NCI-H1417 treated with DMSO at 0.1 percent for 48 hours (cell line): ENCODE measurements around the gene PNLDC1.
"Not testable (repeated sequence)": the region's sequence is repeated elsewhere in the genome, so short reads cannot be mapped to it uniquely, and the experiment has no call there.

Experiments used
- DNase-seq: peaks from one replicate; lab custom pipeline; 2025; lab: John Stamatoyannopoulos, UW

The PNLDC1 gene

DNA sequence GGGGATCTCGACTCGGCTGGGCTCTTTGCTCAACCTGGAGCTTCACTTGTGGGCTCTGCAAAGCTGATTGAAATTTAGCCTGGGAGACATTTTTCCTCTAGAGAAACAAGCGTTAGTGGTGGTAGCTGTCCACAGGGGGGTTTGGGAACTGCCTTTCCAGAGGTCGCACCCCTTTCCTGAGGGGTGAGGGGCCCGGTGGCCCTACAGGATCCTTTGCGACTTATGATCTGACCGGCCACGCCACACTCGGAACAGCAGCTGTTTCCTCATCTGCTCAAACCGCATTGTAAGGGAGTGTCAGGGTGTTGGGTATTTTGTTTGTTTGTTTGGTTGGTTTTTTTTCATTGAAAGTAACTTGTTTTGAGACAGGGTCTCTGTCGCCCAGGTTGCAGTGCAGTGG lies 21.0 kb downstream of the PNLDC1 start:
- DNase-seq, result no peak

DNA sequence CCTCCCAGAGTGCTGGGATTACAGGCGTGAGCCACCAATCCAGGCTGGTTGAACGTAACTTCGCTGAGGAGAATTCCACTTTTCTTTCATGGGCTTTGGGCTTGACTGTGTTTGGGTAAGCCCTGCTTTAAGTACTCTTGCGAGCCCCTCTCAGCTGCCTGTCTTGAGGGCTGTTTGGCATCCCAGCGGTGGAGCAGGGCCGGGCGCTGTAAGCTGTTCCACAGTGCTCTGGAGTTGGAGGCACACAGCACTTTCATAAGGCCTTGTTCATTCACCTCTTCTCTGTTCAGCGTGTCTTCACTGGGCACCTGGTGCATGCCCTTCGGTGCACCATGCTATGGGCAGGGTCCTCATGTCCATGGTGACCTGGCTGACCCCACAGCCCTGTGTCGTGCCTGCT lies 21.6 kb downstream of the PNLDC1 start:
- no peak for DNase-seq

GRCh38 chr6:159823953-159824352 lies 23.9 kb downstream of the PNLDC1 start:
- DNase-seq, result no peak

- DNase-seq, result not testable (repeated sequence)
Measured at GRCh38 chr6:159824690-159825089, 24.6 kb downstream of the PNLDC1 start.

DNA sequence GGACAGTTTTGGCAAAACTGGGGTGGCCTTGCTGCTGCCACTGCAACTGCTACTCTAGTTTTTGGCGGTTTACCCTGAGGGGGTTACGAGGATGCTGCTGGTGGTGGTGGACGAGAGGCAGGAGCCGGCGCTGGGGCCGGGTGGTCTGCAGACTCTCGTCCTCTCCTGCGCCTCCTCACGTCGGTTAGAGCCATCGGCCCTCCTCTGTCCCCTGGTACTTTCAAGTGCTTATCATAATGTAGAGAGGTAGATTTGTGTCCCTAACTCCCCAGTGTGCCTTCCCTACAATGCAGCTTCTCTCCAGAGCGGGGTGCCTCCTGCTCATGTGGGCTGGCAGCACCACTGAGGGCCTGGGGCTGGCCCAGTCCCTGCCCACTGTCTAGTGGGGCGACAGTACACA lies 25.9 kb downstream of the PNLDC1 start:
- DNase-seq, result no peak

DNA sequence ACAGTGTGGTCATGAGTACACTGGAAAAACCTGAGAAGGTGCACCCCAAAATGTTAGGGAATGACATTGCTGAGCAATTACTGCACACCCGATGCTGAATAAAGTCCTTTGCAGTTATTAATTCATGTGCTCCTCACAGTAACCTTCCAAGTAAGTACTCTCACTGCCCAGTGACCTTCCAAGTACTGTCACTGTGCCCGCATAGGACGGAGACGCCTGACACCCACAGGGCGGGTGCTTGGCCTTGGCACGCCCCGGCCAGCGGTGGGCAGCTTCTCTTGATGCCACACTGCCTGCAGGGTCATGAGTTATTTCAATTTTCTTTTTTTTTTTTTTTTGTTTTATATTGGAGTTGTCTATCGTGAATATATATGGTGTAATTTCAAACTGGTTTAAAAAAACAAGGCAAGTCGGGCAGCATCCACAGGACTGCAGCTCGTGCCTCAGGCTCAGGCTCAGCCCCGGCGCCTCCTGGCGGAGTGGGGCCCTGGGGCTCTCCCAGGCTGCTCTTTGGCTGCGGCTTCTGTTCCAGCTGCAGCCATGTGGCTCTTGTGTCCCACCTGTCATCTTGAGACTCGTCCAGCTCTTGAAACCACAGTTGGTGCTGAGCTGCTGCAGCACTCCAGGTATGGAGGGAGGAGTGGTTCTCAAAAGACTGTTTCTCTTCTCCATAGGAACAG lies 27.0 kb downstream of the PNLDC1 start:
- DNase-seq, result no peak

DNA sequence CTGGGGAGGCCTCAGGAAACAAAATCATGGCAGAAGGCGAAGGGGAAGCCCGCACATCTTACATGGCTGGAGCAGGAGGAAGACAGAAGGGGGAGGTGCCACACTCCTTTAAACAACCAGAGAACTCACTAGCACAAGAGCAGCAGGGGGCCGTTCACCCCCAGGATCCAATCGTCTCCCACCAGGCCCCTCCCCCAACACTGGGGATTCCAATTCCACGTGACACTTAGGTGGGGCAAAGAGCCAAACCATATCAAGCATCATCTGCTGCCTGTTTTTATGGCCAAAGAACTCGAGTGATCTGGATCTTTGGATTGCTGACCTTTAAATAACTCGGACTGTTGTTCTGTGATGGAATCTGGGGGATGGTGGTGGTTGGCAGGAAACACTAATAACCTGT lies 28.0 kb downstream of the PNLDC1 start:
- no peak for DNase-seq

DNA sequence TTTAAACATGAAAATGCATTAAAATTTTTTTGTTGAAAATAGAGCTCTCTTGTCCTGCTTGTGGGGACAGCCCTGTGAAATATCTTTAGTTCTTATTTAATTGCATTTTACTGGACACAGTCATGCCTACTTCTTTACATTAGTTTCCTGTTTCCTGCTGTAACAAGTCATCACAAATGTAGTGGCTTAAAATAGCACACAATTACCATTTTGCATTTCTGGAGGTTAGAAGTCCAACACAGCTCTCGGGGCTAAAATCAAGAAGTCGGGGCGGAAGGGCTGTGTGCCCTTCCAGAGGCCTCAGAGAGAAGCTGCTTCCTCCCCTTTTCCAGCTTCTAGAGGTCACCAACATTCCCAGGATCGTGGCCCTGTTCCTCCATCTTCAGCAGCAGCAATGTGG lies 29.4 kb downstream of the PNLDC1 start:
- DNase-seq, result no peak

GRCh38 chr6:159830501-159831372 lies 30.7 kb downstream of the PNLDC1 start:
- no peak for DNase-seq

- no peak for DNase-seq
Measured at GRCh38 chr6:159831373-159831679, 31.2 kb downstream of the PNLDC1 start.

DNA sequence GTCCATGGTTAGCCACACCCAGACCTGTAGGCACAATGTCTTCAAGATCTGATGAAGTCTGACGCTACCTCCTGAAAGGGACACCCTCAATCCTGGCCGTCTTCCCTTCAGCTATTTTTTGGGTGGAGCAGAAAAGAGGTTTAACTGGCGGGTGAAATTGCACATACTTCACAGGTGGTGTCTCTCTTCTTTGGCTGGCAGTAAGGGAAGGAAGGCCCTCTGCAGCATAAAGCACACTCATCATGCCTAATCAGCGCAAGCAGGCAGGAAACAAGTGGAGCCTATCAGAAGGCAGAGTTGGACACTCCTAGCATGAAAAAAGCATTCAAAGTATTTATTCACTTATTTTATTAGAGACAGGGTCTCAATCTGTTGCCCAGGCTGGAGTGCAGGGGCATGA lies 32.9 kb downstream of the PNLDC1 start:
- no peak for DNase-seq

DNA sequence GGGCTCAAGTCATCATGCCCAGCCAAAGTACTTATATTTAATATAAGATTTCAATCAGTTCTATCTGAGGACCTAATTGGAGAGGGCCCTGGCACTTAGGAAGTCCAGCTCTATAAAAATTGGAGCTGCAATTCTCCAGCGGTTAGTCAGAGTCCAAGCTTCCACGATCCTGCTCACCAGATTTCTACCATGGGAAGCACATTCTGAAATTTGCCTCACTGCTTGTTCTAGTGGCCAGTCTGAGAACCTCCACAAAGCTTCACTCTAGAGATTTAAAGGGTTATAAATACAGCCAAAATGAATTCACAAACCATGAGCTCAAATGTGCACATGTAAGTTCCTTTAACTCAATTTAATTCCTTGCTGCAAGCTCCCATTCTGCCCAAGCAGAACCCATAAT lies 33.5 kb downstream of the PNLDC1 start:
- no peak for DNase-seq

- no peak for DNase-seq
Measured at GRCh38 chr6:159833997-159834603, 34.0 kb downstream of the PNLDC1 start.

- DNase-seq, result no peak
Measured at GRCh38 chr6:159836718-159837490, 36.8 kb downstream of the PNLDC1 start.

- DNase-seq, result no peak
Measured at GRCh38 chr6:159837511-159837910, 37.4 kb downstream of the PNLDC1 start.

DNA sequence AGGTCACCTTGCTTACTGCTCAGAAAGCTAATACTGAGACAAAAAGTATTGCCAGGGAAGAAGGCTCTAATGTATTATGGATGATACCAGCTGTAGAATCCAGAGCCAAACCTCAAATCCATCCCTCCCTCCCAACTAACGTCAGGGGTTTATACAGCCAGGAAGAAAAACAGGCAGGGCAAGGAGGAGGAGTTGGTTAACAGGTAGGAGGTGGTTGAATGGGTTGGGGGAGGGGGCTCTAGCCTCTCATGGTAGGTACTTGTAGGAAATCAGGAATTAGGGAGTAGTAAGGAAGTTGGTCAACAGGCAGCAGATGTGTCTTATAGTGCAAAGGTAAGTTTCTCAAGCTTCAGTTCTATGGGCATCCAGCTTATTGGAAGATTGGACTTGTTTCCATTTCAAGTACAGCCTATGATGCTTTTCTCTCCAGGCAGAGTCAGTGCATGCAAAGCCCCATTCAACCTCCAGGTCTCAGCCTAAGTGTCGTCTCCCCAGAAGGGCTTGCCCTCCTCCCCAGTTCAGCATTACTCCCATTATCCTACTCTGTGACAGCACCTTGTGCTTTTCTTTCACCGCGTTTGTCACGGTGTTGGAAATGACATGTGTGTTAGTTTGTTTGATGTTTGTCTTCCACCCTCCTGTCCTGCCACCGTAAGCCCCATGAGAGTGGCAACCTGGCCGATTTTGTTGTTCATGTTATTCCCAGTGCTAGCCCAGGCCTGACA lies 38.1 kb downstream of the PNLDC1 start:
- no peak for DNase-seq

DNA sequence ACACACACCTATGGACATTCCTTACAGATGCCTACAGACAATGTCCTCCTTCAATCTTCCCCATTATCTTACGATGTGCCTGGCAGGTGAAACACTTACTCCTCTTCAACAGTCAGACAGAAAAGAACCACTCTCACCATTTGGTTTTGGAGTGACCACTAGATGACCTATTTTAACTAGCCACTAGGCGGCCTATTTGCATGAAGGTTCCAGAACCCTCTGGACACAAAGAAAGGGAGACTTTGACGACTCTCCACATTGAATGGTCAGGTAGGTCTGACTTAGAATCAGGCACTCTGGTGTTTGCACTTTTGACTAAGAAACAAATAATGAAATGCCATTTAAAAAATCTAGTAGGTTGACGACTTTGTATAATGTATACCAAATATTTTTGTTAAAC lies 42.0 kb downstream of the PNLDC1 start:
- DNase-seq, result no peak

- no peak for DNase-seq
Measured at GRCh38 chr6:159844737-159845645, 44.9 kb downstream of the PNLDC1 start.

DNA sequence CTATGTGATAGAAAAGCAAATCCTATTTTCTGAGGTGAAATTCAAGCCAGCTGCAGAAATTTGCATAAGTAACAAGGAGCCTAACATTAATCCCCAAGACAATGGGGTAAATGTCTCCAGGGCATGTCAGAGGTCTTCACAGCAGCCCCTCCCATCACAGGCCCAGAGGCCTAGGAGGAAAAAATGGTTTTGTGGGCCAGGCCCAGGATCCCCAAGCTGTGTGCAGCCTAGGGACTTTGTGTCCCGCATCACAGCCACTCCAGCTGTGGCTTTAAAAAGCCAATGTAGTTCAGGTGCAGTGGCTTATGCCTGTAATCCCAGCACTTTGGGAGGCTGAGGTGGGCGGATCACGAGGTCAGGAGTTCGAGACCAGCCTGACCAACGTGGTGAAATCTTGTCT lies 48.5 kb downstream of the PNLDC1 start:
- DNase-seq, result not testable (repeated sequence)

- DNase-seq, result not testable (repeated sequence)
Measured at GRCh38 chr6:159849851-159850250, 49.8 kb downstream of the PNLDC1 start.

DNA sequence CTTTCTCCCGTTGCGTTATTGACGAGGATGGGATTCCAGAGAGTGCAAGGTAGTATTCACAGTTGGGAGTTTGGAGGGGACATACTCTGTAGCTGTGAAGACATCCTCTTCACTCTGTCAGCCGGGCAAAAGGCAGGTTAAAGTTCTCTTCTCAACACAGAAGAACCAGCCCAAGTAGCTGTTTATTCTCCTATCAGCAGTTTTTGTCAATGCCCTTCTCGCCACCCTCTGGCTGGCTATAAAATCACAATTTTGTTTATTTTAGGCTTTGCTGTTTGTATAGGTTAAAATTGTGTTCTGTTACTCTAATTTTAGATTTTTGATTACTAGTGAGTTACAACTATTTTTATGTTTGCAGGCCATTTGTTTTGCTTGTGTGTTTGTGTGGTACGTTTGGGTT lies 52.8 kb downstream of the PNLDC1 start:
- DNase-seq, result no peak
